Panc1 (cell line): ENCODE results near the gene FANCC. TPM values are rescaled to one million over a fixed set of nuclear protein-coding genes. Genes with fewer than 3 reads are reported as not detected.

Source experiments
- ATAC-seq: fragments of 200-7000 bp; cut with Tn5 transposase; 2 replicates; pipeline ENCODE4 v1.9.1; 2020; ENCODE audit warnings: mild to moderate bottlenecking, moderate library complexity
- BruUV-seq: library from RNA; stranded (reverse); fragments of 400-500 nt; replicated peaks from 2 replicates; lab custom pipeline; 2021; lab: Mats Ljungman, UMichigan
- CTCF ChIA-PET: fragments of 300-600 bp; sonication (Branson Sonifier 250); formaldehyde crosslinking; loops from one replicate; lab custom pipeline; 2022; ENCODE audit warnings: antibody characterized with exemption; lab: Charles Lee
- POLR2A ChIA-PET: fragments of 300-600 bp; sonication (Branson Sonifier 250); formaldehyde crosslinking; loops from one replicate; lab custom pipeline; 2022; ENCODE audit warnings: antibody characterized with exemption; lab: Charles Lee
- DNase-seq: peaks from one replicate; pipeline ENCODE4 v3.0.0-alpha.2; 2010; ENCODE audit warnings: low read depth, low spot score
- H3K27ac ChIP-seq: 2 replicates; pipeline ENCODE4 v1.5.1; 2011; ENCODE audit warnings: mild to moderate bottlenecking, low read length, inconsistent platforms
- H3K27me3 ChIP-seq: fragments of 200-500 bp; sonication (Bioruptor generic); 2 replicates; pipeline ENCODE4 v1.6.0; 2014; ENCODE audit warnings: low read length, inconsistent platforms; ENCODE audit not compliant: control insufficient read depth, insufficient read depth
- H3K36me3 ChIP-seq: fragments of 200-500 bp; sonication (Bioruptor generic); 2 replicates; pipeline ENCODE4 v1.5.1; 2014; ENCODE audit warnings: inconsistent platforms, mild to moderate bottlenecking, low read length, moderate library complexity; ENCODE audit not compliant: control insufficient read depth, insufficient read depth
- H3K4me1 ChIP-seq: 2 replicates; pipeline ENCODE4 v1.5.1; 2011; ENCODE audit warnings: inconsistent platforms, mild to moderate bottlenecking, low read length, moderate library complexity; ENCODE audit not compliant: control insufficient read depth, insufficient read depth
- H3K4me3 ChIP-seq, 2 experiments: 2 replicates each; pipeline ENCODE4 v1.5.1; 2011 to 2012; ENCODE audit warnings: low read depth in 2 of 2, low read length in 2 of 2, mild to moderate bottlenecking in 2 of 2, inconsistent platforms in 1 of 2, moderate library complexity in 1 of 2
- H3K9me3 ChIP-seq: fragments of 200-500 bp; sonication (Bioruptor generic); 2 replicates; pipeline ENCODE4 v1.5.1; 2014; ENCODE audit warnings: low read depth, mild to moderate bottlenecking, inconsistent platforms, low read length, moderate library complexity; ENCODE audit not compliant: control insufficient read depth, insufficient read depth
- CTCF ChIP-seq: fragments of 450-650 bp; IDR thresholded peaks from 2 replicates; pipeline ENCODE4 v1.5.1; 2017; ENCODE audit warnings: mild to moderate bottlenecking
- POLR2AphosphoS5 ChIP-seq: IDR thresholded peaks from 2 replicates; pipeline ENCODE4 v1.6.1; 2012; ENCODE audit warnings: mild to moderate bottlenecking, low read depth, low read length, moderate library complexity
- REST ChIP-seq, 2 experiments: IDR thresholded peaks; 2 replicates each; pipeline ENCODE4 v1.6.1; 2011 to 2012; ENCODE audit warnings: low read depth in 2 of 2, control low read depth in 1 of 2, low read length in 1 of 2, mild to moderate bottlenecking in 1 of 2, moderate library complexity in 1 of 2; ENCODE audit not compliant: insufficient read depth in 1 of 2
- SIN3A ChIP-seq: IDR thresholded peaks from 2 replicates; pipeline ENCODE4 v1.6.1; 2012; ENCODE audit warnings: low read depth, mild to moderate bottlenecking, low read length, moderate library complexity, borderline replicate concordance; ENCODE audit not compliant: insufficient read depth
- TCF7L2 ChIP-seq: IDR thresholded peaks from 2 replicates; pipeline ENCODE4 v1.6.1; 2011; ENCODE audit warnings: mild to moderate bottlenecking, low read depth, low read length, inconsistent platforms
- in situ Hi-C: cut with HindIII; loops from 2 replicates; pipeline ENCODE4 v1.10.0; 2016; ENCODE audit warnings: low sequenced_read_pairs, low pct_unique_long_range_greater_than_20kb
- intact Hi-C: fragments of 100-400 bp; cut with micrococcal nuclease; formaldehyde crosslinking; loops from one replicate; pipeline ENCODE4 v1.10.0; 2022; ENCODE audit not compliant: unreplicated experiment
- total RNA-seq: library from RNA; stranded (reverse); gene quantifications from one replicate; pipeline ENCODE4 v1.2.1, GENCODE V29; 2021; ENCODE audit not compliant: unreplicated experiment

The FANCC gene
- total RNA-seq, 1 experiment from 2014 or later: 17.8 TPM

- CTCF ChIA-PET: interaction anchor here (0.7 kb wide), 1 partner anchor 377 kb away, joined by 9 read pairs; no protein-coding TSS in a partner anchor
- 0 out of 2 replicates have a peak overlapping the region, but pooled peaks have one; percentile 7 for H3K27ac ChIP-seq
- no peak for TF ChIP-seq POLR2AphosphoS5
- TF ChIP-seq CTCF: no peak
- TF ChIP-seq REST (IDR thresholded peaks at IDR 0.05; ENCODE audit: insufficient read depth in 1 of 2, low read depth in 2 of 2, low read length in 1 of 2): no peak
- TF ChIP-seq TCF7L2: no peak
- TF ChIP-seq SIN3A: no peak
Measured at GRCh38 chr9:95057101-95057500, 260.4 kb downstream of the FANCC start.

GRCh38 chr9:95055851-95056551, 261.5 kb downstream of the FANCC start:
- BruUV-seq: no TSS peak
- POLR2A ChIA-PET: no interaction called here

More at GRCh38 chr9:95057101-95057500, 260.4 kb downstream of the FANCC start:
- in situ Hi-C loops (no loop called here), intact Hi-C loops (no loop called here)
- Histone ChIP-seq H3K36me3 (no peaks in the 10 kb centered on the region; the same call in 1 of the 2 replicates), H3K4me1 (peaks cover 46% of the 10 kb centered on the region), H3K9me3 (no peaks in the 10 kb centered on the region), H3K4me3 (no peak overlapping the region), H3K27me3 (no peaks in the 10 kb centered on the region)
- POLR2A ChIA-PET: no interaction called here
- no peak for ATAC-seq
- DNase-seq: no peak
- BruUV-seq: no TSS peak

More at GRCh38 chr9:95055851-95056551, 261.5 kb downstream of the FANCC start:
- H3K4me1 ChIP-seq: peaks cover 46% of the 10 kb centered on the region
- H3K9me3 ChIP-seq: no peaks in the 10 kb centered on the region
- intact Hi-C loops (no loop called here), in situ Hi-C loops (no loop called here)
- ATAC-seq: no peak
- CTCF ChIA-PET: no interaction called here
- TF ChIP-seq TCF7L2: no peak
- TF ChIP-seq SIN3A: no peak
- no peak for TF ChIP-seq REST (IDR thresholded peaks at IDR 0.05; ENCODE audit: insufficient read depth in 1 of 2, low read depth in 2 of 2, low read length in 1 of 2)
- TF ChIP-seq CTCF: no peak
- TF ChIP-seq POLR2AphosphoS5: no peak
- no peaks in the 10 kb centered on the region; the same call in 1 of the 2 replicates for H3K36me3 ChIP-seq
- no peaks in the 10 kb centered on the region for H3K27me3 ChIP-seq
- DNase-seq: no peak
- no peak overlapping the region for H3K4me3 ChIP-seq
- H3K27ac ChIP-seq: no peak overlapping the region
